ENCODE measurements around the gene LST1. TPM values are rescaled to one million over a fixed set of nuclear protein-coding genes. Genes with fewer than 3 reads are reported as not detected.

The LST1 gene
- not detected in 2 replicates for total RNA-seq

DNA sequence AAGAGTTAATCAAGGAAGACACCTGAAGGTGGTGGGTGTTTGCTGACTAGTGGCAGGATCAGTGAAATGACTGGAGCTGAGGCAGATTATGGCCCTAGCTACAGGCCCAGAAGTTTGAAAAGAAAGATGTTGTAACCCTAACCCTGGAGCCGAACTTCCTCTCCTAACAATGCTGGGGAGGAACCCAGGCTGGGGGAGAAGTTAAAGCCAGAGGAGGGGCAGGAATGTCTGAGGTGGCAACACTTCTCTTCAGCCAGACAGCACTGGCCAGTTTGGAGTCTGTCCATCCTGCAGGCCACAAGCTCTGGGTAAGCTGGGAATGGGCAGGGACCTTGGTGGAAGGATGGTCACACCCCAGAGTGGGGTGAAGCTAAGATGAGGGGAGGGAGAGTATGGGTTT lies at the start of gene LST1:
TSS of gene LST1 (plus strand) at position 270 of the 400 bp plus-strand sequence. CDS start 1,023 bp downstream, outside the sequence.

GRCh38 chr6:31541658-31542521 lies 44.2 kb upstream of the LST1 start, which contains the start of gene DDX39B:
Gene DDX39B (minus strand): TSS chr6:31542003. CDS start chr6:31540532, 1,471 bp downstream.

DNA sequence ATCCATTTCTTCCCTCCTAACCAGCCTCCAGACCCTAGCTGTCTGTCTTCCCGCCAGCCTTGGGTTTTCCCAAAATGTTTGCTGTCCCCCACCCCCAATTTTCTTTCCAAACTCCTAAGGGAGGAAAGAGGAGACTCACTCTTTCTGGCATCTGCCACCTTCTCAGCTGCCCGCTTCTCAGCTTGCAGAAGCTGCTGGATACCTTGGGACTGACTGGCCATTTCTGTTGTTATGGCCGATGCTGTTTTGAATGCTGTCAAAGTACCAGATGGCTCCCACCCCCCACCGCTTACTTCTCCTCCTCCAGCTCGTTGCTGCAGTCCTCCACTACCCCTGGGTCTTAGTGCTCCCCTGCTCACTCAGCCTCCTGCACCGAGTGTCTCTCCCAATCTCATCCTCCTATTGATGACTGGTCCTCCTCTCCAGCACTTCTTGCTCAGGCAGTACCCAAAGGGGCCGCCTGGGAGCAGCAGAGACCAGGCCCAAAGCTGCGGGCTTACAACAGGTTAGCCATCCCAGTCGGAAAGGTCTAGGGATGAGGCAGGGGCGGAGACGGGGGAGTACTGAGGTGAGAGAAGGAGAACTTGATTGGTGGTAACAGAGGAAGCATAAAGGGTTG lies 39.6 kb upstream of the LST1 start, which contains the start of gene ATP6V1G2:
TSS of gene ATP6V1G2 (minus strand) at position 270 of the 619 bp plus-strand sequence. CDS start at position 221, 49 bp downstream.

GRCh38 chr6:31546958-31547726 lies 38.9 kb upstream of the LST1 start, which contains the start of gene NFKBIL1:
Gene NFKBIL1 (plus strand): TSS chr6:31547608. CDS start chr6:31547695, 87 bp downstream.

GRCh38 chr6:31572041-31572911 lies 13.8 kb upstream of the LST1 start, which contains the start of gene LTA:
Gene LTA (plus strand): TSS chr6:31572289. CDS start chr6:31572743, 454 bp downstream.

DNA sequence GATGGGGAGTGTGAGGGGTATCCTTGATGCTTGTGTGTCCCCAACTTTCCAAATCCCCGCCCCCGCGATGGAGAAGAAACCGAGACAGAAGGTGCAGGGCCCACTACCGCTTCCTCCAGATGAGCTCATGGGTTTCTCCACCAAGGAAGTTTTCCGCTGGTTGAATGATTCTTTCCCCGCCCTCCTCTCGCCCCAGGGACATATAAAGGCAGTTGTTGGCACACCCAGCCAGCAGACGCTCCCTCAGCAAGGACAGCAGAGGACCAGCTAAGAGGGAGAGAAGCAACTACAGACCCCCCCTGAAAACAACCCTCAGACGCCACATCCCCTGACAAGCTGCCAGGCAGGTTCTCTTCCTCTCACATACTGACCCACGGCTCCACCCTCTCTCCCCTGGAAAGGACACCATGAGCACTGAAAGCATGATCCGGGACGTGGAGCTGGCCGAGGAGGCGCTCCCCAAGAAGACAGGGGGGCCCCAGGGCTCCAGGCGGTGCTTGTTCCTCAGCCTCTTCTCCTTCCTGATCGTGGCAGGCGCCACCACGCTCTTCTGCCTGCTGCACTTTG lies 10.7 kb upstream of the LST1 start, which contains the start of gene TNF:
TSS of gene TNF (plus strand) at position 231 of the 567 bp plus-strand sequence. CDS start at position 408, 177 bp downstream.

DNA sequence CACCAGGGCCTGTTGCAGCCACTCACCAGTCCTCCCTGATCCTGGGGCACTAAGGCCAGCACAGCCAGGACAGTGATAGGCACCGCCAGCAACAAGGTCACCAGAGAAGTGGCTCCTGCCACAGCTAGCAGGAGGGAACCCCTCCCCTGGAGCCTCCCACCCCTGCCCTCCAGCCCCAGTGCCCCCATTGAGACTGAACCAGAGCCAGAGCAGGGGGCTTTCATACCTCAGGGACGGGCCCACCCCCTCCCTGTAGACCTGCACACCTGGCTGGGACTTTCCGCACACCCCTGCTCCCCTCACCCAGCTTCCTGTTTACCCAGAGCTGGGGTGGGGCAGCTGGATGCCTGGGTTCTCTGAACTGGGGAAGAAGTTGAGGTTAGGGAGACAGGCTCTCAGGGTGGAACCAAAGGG lies 3.8 kb upstream of the LST1 start, which contains the start of gene LTB:
TSS of gene LTB (minus strand) at position 195 of the 414 bp plus-strand sequence. CDS start at position 188, 7 bp downstream.

GRCh38 chr6:31614684-31615578 lies 28.9 kb downstream of the LST1 start, which contains the start of gene AIF1:
Gene AIF1 (plus strand): TSS chr6:31615234. CDS start chr6:31615330, 96 bp downstream.

DNA sequence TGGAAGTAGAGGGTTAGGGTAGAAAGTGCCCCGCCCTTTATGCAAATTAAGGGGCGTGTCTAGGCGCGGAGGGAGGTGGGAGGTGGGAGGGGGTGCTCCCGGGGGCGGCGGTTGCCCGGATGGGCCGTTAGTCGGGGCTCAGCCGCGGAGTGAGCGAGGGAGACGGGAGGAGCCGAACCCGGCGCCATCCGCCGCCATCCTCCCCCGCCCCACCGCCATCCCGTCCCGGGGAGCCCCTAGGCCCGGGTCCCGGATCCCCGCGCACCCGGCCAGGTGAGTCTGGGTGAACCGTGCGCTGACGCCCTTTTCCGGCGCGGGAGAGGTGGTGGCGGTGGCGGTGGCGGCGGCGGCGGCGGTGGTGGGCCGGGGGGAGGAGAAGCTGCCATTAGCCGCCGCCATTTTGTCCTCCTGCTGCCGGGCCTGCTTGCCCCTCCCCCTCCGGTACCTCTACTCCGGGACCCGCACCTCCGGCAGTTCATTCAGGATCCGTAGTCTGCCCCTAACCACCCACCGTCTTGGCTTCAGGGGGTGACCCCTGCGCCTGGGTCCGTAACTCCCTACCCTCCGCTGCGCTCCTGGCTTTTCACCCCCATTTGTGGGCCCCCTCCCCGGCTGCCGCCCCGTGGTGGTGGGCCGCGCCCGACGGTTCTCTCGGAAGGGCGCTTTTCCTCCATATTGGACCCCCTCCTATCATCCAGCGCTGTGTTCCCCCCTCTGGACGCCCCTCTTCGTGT lies 34.7 kb downstream of the LST1 start, which contains the start of gene PRRC2A:
TSS of gene PRRC2A (plus strand) at position 130 of the 734 bp plus-strand sequence. CDS start 2,075 bp downstream, outside the sequence.

Other genes starting within 250 kb of the LST1 start
- gene HLA-B, start 229.1 kb upstream of the LST1 start, total RNA-seq: 301 and 427 TPM in 2 replicates
- gene MICA, start 182.7 kb upstream of the LST1 start, total RNA-seq: 34.9 and 37.7 TPM in 2 replicates
- gene MICB, start 88.1 kb upstream of the LST1 start, total RNA-seq: 8.4 and 10.5 TPM in 2 replicates
- gene MCCD1, start 57.3 kb upstream of the LST1 start, total RNA-seq: not detected in 2 replicates
- gene DDX39B, start 44.3 kb upstream of the LST1 start, total RNA-seq: 332 and 492 TPM in 2 replicates
- gene ATP6V1G2, start 39.7 kb upstream of the LST1 start, total RNA-seq: 5.5 and 5.7 TPM in 2 replicates
- 23.3 and 41.0 TPM in 2 replicates for gene NFKBIL1, start 38.7 kb upstream of the LST1 start, total RNA-seq
- not detected in 2 replicates for gene LTA, start 14.0 kb upstream of the LST1 start, total RNA-seq
- gene TNF, start 10.7 kb upstream of the LST1 start, total RNA-seq: not detected in 2 replicates
- not detected in 2 replicates for gene LTB, start 3.9 kb upstream of the LST1 start, total RNA-seq
- not detected in 2 replicates for gene NCR3, start 6.7 kb downstream of the LST1 start, total RNA-seq
- not detected in 2 replicates for gene AIF1, start 29.0 kb downstream of the LST1 start, total RNA-seq
- 46.6 and 50.6 TPM in 2 replicates for gene PRRC2A, start 34.4 kb downstream of the LST1 start, total RNA-seq
- 171 and 206 TPM in 2 replicates for gene BAG6, start 66.4 kb downstream of the LST1 start, total RNA-seq
- 1.0 and 1.3 TPM in 2 replicates for gene APOM, start 69.6 kb downstream of the LST1 start, total RNA-seq
- 21.7 and 24.8 TPM in 2 replicates for gene C6orf47, start 74.5 kb downstream of the LST1 start, total RNA-seq
- 13.2 and 20.9 TPM in 2 replicates for gene GPANK1, start 78.7 kb downstream of the LST1 start, total RNA-seq
- gene CSNK2B, start 79.8 kb downstream of the LST1 start, total RNA-seq: 112 and 124 TPM in 2 replicates
- gene LY6G5B, start 83.7 kb downstream of the LST1 start, total RNA-seq: 3.2 and 3.8 TPM in 2 replicates
- 0.66 and 0.73 TPM in 2 replicates for gene LY6G5C, start 94.8 kb downstream of the LST1 start, total RNA-seq
- gene ABHD16A, start 117.0 kb downstream of the LST1 start, total RNA-seq: 47.6 and 58.2 TPM in 2 replicates
- not detected in 2 replicates for gene LY6G6F, start 120.6 kb downstream of the LST1 start, total RNA-seq
- not detected in 2 replicates for gene LY6G6D, start 129.1 kb downstream of the LST1 start, total RNA-seq
- not detected in 2 replicates for gene LY6G6C, start 135.5 kb downstream of the LST1 start, total RNA-seq
- not detected in 2 replicates for gene MPIG6B, start 137.1 kb downstream of the LST1 start, total RNA-seq
- 93.8 and 161 TPM in 2 replicates for gene DDAH2, start 143.0 kb downstream of the LST1 start, total RNA-seq
- gene CLIC1, start 150.3 kb downstream of the LST1 start, total RNA-seq: 662 and 1,073 TPM in 2 replicates
- gene MSH5, start 153.7 kb downstream of the LST1 start, total RNA-seq: 5.8 and 15.9 TPM in 2 replicates
- gene SAPCD1, start 176.4 kb downstream of the LST1 start, total RNA-seq: 1.3 and 1.9 TPM in 2 replicates
- 0.50 and 1.2 TPM in 2 replicates for gene VWA7, start 191.1 kb downstream of the LST1 start, total RNA-seq
- gene VARS1, start 209.5 kb downstream of the LST1 start, total RNA-seq: 60.0 and 75.2 TPM in 2 replicates
- gene LSM2, start 220.7 kb downstream of the LST1 start, total RNA-seq: 19.4 and 39.1 TPM in 2 replicates
- 1.5 TPM in 2 replicates for gene HSPA1L, start 229.0 kb downstream of the LST1 start, total RNA-seq
- gene HSPA1A, start 229.3 kb downstream of the LST1 start, total RNA-seq: 98.0 and 168 TPM in 2 replicates
- gene HSPA1B, start 241.5 kb downstream of the LST1 start, total RNA-seq: 140 and 202 TPM in 2 replicates